ENCODE results near the gene SHC2.

SHC2 gene

DNA sequence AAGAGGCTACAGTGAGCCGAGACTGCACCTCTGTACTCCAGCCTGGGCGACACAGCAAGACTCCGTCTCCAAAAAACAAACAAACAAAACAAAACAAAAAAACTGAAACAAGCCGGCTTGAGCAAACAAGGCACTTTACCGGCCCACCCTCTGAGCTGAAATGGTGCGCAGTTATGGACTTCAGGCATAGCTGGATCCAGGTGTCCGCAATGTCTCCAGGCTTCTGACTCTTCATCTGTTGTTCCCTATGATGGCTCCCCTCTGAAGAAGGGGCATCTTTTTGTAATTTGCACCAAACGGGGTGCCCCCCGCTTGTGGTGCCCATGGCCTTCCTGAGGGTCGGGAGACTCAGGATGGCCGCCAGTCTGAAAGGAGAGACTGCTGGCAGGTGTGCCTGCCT, 58.0 kb downstream of the SHC2 start:
- no peak for ATAC-seq
- no peak for TF ChIP-seq SNAI2 (CRISPR knock-in tag; IDR thresholded peaks at IDR 0.05)
- TF ChIP-seq ZC3H10 (CRISPR knock-in tag; IDR thresholded peaks at IDR 0.05), result no peak
- no peak for TF ChIP-seq RARB (CRISPR knock-in tag; IDR thresholded peaks at IDR 0.05)
- no peak for TF ChIP-seq ISL1 (CRISPR knock-in tag; IDR thresholded peaks at IDR 0.05)
- TF ChIP-seq ZNF565 (CRISPR knock-in tag; conservative IDR thresholded peaks at IDR 0.05; ENCODE audit: low read depth), result no peak
- TF ChIP-seq BACH2 (CRISPR knock-in tag; IDR thresholded peaks at IDR 0.05; ENCODE audit: borderline replicate concordance), result no peak
- no peak for TF ChIP-seq PPARA (CRISPR knock-in tag; IDR thresholded peaks at IDR 0.05; ENCODE audit: borderline replicate concordance)

DNA sequence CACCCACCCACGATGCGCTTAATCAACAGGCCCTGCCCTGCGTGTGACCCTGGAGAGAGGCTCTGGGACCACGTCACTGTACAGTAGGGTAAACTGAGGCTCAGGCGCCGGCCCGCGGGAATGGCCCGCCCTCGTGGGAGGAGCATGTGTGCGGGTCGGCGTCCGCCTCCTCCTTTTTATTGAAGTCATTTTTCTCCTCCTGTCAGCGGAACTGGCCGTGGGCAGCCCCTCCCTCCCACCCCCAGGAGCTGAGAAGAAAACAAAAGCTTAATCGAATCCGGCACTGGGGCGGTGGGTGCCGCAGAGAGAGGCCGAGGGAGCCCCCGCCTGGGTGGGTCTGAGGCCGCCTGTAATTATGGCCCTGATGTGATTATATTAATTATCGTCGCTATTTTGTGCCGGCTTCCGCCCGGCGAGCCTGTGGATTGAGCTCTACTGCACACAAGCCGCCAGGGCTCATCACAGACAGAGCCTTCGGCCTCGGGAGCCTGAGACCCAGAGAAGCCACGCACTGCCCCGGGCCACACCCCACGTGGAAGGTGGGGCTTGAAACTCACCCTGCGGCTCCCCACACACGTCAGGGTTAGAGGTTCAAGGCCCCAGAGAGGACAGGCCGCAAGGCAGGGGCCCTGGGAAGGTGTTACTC, 58.8 kb downstream of the SHC2 start:
- no peak for TF ChIP-seq CSDC2 (CRISPR knock-in tag; IDR thresholded peaks at IDR 0.05)
- TF ChIP-seq ESRRG (CRISPR knock-in tag; IDR thresholded peaks at IDR 0.05), result no peak
- no peak for TF ChIP-seq TCF4 (CRISPR knock-in tag; IDR thresholded peaks at IDR 0.05; ENCODE audit: borderline replicate concordance)
- TF ChIP-seq ZNF8 (CRISPR knock-in tag; IDR thresholded peaks at IDR 0.05), result no peak
- no peak for TF ChIP-seq RARB (CRISPR knock-in tag; IDR thresholded peaks at IDR 0.05)
- no peak for TF ChIP-seq SNAI2 (CRISPR knock-in tag; IDR thresholded peaks at IDR 0.05)
- TF ChIP-seq ZNF70 (CRISPR knock-in tag; IDR thresholded peaks at IDR 0.05), result no peak
- TF ChIP-seq TOX (CRISPR knock-in tag; IDR thresholded peaks at IDR 0.05; ENCODE audit: borderline replicate concordance), result no peak
- no peak for TF ChIP-seq ZFP3 (CRISPR knock-in tag; IDR thresholded peaks at IDR 0.05)
- no peak for TF ChIP-seq BACH2 (CRISPR knock-in tag; IDR thresholded peaks at IDR 0.05; ENCODE audit: borderline replicate concordance)
- TF ChIP-seq ISL1 (CRISPR knock-in tag; IDR thresholded peaks at IDR 0.05), result no peak
- TF ChIP-seq ZNF565 (CRISPR knock-in tag; conservative IDR thresholded peaks at IDR 0.05; ENCODE audit: low read depth), result no peak
- TF ChIP-seq OSR1 (CRISPR knock-in tag; IDR thresholded peaks at IDR 0.05), result no peak
- TF ChIP-seq, protein P1, sequence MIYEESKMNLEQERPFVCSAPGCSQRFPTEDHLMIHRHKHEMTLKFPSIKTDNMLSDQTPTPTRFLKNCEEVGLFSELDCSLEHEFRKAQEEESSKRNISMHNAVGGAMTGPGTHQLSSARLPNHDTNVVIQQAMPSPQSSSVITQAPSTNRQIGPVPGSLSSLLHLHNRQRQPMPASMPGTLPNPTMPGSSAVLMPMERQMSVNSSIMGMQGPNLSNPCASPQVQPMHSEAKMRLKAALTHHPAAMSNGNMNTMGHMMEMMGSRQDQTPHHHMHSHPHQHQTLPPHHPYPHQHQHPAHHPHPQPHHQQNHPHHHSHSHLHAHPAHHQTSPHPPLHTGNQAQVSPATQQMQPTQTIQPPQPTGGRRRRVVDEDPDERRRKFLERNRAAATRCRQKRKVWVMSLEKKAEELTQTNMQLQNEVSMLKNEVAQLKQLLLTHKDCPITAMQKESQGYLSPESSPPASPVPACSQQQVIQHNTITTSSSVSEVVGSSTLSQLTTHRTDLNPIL (CRISPR knock-in tag; IDR thresholded peaks at IDR 0.05; ENCODE audit: low read depth), result no peak
- TF ChIP-seq, protein P2, sequence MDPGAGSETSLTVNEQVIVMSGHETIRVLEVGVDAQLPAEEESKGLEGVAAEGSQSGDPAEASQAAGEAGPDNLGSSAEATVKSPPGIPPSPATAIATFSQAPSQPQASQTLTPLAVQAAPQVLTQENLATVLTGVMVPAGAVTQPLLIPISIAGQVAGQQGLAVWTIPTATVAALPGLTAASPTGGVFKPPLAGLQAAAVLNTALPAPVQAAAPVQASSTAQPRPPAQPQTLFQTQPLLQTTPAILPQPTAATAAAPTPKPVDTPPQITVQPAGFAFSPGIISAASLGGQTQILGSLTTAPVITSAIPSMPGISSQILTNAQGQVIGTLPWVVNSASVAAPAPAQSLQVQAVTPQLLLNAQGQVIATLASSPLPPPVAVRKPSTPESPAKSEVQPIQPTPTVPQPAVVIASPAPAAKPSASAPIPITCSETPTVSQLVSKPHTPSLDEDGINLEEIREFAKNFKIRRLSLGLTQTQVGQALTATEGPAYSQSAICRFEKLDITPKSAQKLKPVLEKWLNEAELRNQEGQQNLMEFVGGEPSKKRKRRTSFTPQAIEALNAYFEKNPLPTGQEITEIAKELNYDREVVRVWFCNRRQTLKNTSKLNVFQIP (CRISPR knock-in tag; IDR thresholded peaks at IDR 0.05; ENCODE audit: borderline replicate concordance, low read depth), result no peak
- TF ChIP-seq, protein P3, sequence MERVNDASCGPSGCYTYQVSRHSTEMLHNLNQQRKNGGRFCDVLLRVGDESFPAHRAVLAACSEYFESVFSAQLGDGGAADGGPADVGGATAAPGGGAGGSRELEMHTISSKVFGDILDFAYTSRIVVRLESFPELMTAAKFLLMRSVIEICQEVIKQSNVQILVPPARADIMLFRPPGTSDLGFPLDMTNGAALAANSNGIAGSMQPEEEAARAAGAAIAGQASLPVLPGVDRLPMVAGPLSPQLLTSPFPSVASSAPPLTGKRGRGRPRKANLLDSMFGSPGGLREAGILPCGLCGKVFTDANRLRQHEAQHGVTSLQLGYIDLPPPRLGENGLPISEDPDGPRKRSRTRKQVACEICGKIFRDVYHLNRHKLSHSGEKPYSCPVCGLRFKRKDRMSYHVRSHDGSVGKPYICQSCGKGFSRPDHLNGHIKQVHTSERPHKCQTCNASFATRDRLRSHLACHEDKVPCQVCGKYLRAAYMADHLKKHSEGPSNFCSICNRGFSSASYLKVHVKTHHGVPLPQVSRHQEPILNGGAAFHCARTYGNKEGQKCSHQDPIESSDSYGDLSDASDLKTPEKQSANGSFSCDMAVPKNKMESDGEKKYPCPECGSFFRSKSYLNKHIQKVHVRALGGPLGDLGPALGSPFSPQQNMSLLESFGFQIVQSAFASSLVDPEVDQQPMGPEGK (CRISPR knock-in tag; IDR thresholded peaks at IDR 0.05; ENCODE audit: borderline replicate concordance), result no peak
- no peak for TF ChIP-seq PPARA (CRISPR knock-in tag; IDR thresholded peaks at IDR 0.05; ENCODE audit: borderline replicate concordance)
- no peak for TF ChIP-seq ARNTL (CRISPR knock-in tag; IDR thresholded peaks at IDR 0.05; ENCODE audit: borderline replicate concordance, low read depth)

DNA sequence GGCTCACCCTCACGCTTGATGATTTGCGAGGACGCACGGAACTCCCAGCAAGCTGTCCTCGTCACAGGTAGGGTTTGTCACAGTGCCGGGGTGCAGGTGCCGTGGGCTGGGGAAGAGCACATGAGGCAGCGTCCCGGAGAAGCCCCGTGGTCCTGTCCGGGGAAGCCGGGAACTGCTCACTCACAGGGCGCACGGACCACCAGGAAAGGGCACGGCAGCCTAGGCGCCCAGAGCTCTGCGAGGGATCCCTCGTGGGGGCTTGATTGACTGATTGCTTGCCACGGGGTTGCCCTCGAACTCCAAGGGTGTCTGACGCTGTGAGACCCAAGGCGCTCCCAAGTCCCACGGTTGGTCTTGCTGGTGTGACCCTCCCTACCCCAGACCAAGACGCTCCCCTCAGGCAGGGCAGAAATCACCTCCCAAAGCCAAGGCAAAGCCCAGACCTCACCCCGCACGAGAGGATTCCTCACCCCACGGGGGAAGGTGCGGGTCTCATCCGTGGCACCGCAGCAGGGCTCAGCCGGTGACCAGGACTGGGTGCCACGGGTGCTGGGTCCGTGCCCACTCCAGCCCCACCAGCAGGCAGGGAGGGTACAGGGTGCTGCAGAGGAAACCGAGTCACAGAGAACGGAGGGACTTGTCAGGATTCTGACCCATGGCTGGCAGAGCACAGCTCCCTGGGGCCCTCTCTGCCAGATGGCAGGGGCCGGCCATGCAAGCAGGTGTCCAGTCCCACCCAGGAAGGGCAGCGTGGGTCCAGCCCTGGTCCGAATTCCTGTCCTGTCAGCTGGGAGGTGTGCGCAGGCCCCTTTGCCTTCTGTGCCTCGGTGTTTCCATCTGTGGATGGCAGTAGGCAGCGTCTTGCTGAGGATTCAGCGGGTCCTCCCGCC, 59.6 kb downstream of the SHC2 start:
- TF ChIP-seq ZC3H10 (CRISPR knock-in tag; IDR thresholded peaks at IDR 0.05) (no peak), OSR1 (CRISPR knock-in tag; IDR thresholded peaks at IDR 0.05) (no peak)
- ATAC-seq, result no peak

More for the DNA sequence above, 58.8 kb downstream of the SHC2 start:
- ATAC-seq, result peak; percentile 59

DNA sequence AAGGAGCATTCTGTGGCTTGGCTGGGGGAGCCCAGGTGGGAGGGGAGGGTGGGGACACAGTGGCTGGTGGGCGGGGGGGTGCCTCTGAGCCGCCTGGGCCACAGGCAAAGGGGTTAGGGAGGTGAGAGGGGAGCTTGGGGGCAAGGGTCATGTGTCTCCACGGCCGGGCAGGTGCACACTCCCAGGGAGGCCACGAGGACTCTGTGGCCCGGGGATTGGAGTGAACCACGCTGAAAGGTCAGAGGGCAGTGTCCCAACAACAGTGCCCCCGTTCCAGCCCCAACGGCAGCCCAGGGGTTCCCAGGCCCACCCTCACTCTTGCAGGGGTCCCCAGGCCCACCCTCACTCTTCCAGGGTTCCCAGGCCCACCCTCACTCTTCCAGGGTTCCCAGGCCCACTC, 61.5 kb downstream of the SHC2 start:
- ATAC-seq, result no peak
- TF ChIP-seq GLIS3 (CRISPR knock-in tag; IDR thresholded peaks at IDR 0.05), result no peak
- TF ChIP-seq ARNTL (CRISPR knock-in tag; IDR thresholded peaks at IDR 0.05; ENCODE audit: borderline replicate concordance, low read depth), result no peak
- TF ChIP-seq ZNF70 (CRISPR knock-in tag; IDR thresholded peaks at IDR 0.05), result no peak
- TF ChIP-seq ISL1 (CRISPR knock-in tag; IDR thresholded peaks at IDR 0.05), result no peak
- TF ChIP-seq, protein P3 (CRISPR knock-in tag; IDR thresholded peaks at IDR 0.05; ENCODE audit: borderline replicate concordance), result no peak
- no peak for TF ChIP-seq TCF4 (CRISPR knock-in tag; IDR thresholded peaks at IDR 0.05; ENCODE audit: borderline replicate concordance)
- TF ChIP-seq ZC3H10 (CRISPR knock-in tag; IDR thresholded peaks at IDR 0.05), result no peak
- no peak for TF ChIP-seq CSDC2 (CRISPR knock-in tag; IDR thresholded peaks at IDR 0.05)
- TF ChIP-seq OSR1 (CRISPR knock-in tag; IDR thresholded peaks at IDR 0.05), result no peak
- TF ChIP-seq ZNF565 (CRISPR knock-in tag; conservative IDR thresholded peaks at IDR 0.05; ENCODE audit: low read depth), result no peak
- TF ChIP-seq ESRRG (CRISPR knock-in tag; IDR thresholded peaks at IDR 0.05), result no peak
- TF ChIP-seq, protein P4, sequence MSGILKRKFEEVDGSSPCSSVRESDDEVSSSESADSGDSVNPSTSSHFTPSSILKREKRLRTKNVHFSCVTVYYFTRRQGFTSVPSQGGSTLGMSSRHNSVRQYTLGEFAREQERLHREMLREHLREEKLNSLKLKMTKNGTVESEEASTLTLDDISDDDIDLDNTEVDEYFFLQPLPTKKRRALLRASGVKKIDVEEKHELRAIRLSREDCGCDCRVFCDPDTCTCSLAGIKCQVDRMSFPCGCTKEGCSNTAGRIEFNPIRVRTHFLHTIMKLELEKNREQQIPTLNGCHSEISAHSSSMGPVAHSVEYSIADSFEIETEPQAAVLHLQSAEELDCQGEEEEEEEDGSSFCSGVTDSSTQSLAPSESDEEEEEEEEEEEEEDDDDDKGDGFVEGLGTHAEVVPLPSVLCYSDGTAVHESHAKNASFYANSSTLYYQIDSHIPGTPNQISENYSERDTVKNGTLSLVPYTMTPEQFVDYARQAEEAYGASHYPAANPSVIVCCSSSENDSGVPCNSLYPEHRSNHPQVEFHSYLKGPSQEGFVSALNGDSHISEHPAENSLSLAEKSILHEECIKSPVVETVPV (CRISPR knock-in tag; IDR thresholded peaks at IDR 0.05), result no peak
- TF ChIP-seq, protein P2 (CRISPR knock-in tag; IDR thresholded peaks at IDR 0.05; ENCODE audit: borderline replicate concordance, low read depth), result no peak
- no peak for TF ChIP-seq ZFP3 (CRISPR knock-in tag; IDR thresholded peaks at IDR 0.05)

All from SK-N-SH treated with all-trans-retinoic acid at 6 μM for 48 hours (cell line).